Heart right ventricle (tissue), 16 donors: ENCODE measurements around the gene NDST3. TPM values are rescaled to one million over a fixed set of nuclear protein-coding genes. Genes with fewer than 3 reads are reported as not detected.
"Not testable (repeated sequence)": the region's sequence is repeated elsewhere in the genome, so short reads cannot be mapped to it uniquely, and the experiment has no call there.

ENCODE experiments used
- ATAC-seq, 8 donors: fragments of 200-7000 bp; cut with Tn5 transposase; one replicate each; pipeline ENCODE4 v1.9.1; 2020; ENCODE audit warnings: mild to moderate bottlenecking in 8 of 8, moderate library complexity in 8 of 8, moderate number of reproducible peaks in 1 of 8
- DNase-seq, 2 donors: peaks; one replicate each; pipeline ENCODE4 v3.0.0-alpha.2; 2020
- H3K27ac ChIP-seq, 10 donors: fragments of 200-600 bp; sonication (generic) in 2 of 10; one replicate each; pipeline versions ENCODE4 v1.5.0 to v1.8.0; 2020 to 2022; ENCODE audit warnings: mild to moderate bottlenecking in 3 of 10
- H3K27me3 ChIP-seq, 7 donors: fragments of 200-600 bp; one replicate each; pipeline ENCODE4 v1.8.0; 2021 to 2022; ENCODE audit warnings: mild to moderate bottlenecking in 2 of 7
- H3K36me3 ChIP-seq, 9 donors: fragments of 200-600 bp; sonication (generic) in 1 of 9; one replicate each; pipeline versions ENCODE4 v1.5.0 to v1.8.0; 2020 to 2022; ENCODE audit warnings: mild to moderate bottlenecking in 2 of 9
- H3K4me1 ChIP-seq, 9 donors: fragments of 200-600 bp; sonication (generic) in 1 of 9; one replicate each; pipeline versions ENCODE4 v1.5.0 to v1.8.0; 2020 to 2022; ENCODE audit warnings: mild to moderate bottlenecking in 4 of 9
- H3K4me3 ChIP-seq, 10 donors: fragments of 200-600 bp; sonication (generic) in 2 of 10; one replicate each; pipeline versions ENCODE4 v1.5.0 to v1.8.0; 2020 to 2022; ENCODE audit warnings: mild to moderate bottlenecking in 7 of 10, moderate library complexity in 2 of 10
- H3K9me3 ChIP-seq, 11 donors: fragments of 200-600 bp in 10 of 11; sonication (generic) in 2 of 11; one replicate each; pipeline versions ENCODE4 v1.5.0 to v1.8.0; 2013 to 2022; ENCODE audit warnings: mild to moderate bottlenecking in 2 of 11, control low read depth in 1 of 11, moderate library complexity in 1 of 11
- WGBS, 2 donors: extraction: QIAGEN DNeasy Blood & Tissue Kit; methylation state at CpG; one replicate each; pipeline ENCODE4 v1.1.7; 2013; ENCODE audit warnings: inconsistent platforms in 1 of 2; 5-methylcytosine and 5-hydroxymethylcytosine counted together
- intact Hi-C, 10 donors: fragments of 100-400 bp; cut with DNase I; formaldehyde crosslinking; loops; one replicate each; pipeline versions ENCODE4 v1.11.1 to v1.14.2; 2022
- polyA plus RNA-seq, 2 donors: library from polyadenylated mRNA; stranded (reverse); fragments of 200-250 nt; gene quantifications; one replicate each; pipeline ENCODE4 v1.2.3, GENCODE V29; 2013
- total RNA-seq, 10 donors: library from RNA; stranded (reverse); fragmentation: NEBNext Ultra II Directional in 3 of 10; extraction: Animal tissue kit (Norgen Biotek cat#: 25700) in 3 of 10; gene quantifications; one replicate each; pipeline versions ENCODE4 v1.2.1 to v1.2.4, GENCODE V29; 2021 to 2023
- TF ChIP-seq, protein P1 (sequence below), 9 donors: fragments of 200-600 bp; sonication (generic) in 2 of 9; IDR thresholded peaks; one replicate each; pipeline versions ENCODE4 v1.5.0 to v1.8.0; 2021 to 2022; ENCODE audit warnings: antibody characterized with exemption in 9 of 9, mild to moderate bottlenecking in 5 of 9, moderate library complexity in 1 of 9
- donor health status: Arrhythmogenic right ventricular cardiomyopathy.
- donor health status: ischemic (EF 13 %, LVEDD 7.1; RV severe dilation, severe dysfunction).
- donor health status: healthy with polysubstance abuse.
- donor health status: DM: no; HTN: yes; CAD: no.
- donor health status: DM: no; HTN: no; CAD: no.
- donor health status: ischemic (EF 25% LVEDD 6.9; RV normal size, moderate dysfunction).
- donor health status: ischemic (EF 25% LVEDD 5.7; RV mildly dilated, moderate dysfunction).
- donor health status: healthy.
- donor health status: DM: yes; HTN: yes; CAD: no.
- donor health status: Ischemic cardiomyopathy.
- donor health status: ischemic (EF 35%, LVEDD 5.7; RV mildly dilated, moderate dysfunction).
- donor health status: nonischemic (EF 11% LVEDD 7.7; RV severe dilation, severe dysfunction).
- donor health status: DM: yes; HTN: yes; CAD: no.
- donor health status: PGD.
- donor health status: ischemic (EF 29% LVEDD 5.4; RV normal size, mild dysfunction).
- donor health status: nonischemic (EF 23%, LVEDD 6.1; RV moderate dilation, normal function).

The NDST3 gene
- total and polyA plus RNA-seq, 12 donors: 0.04 TPM; not detected in 11

DNA sequence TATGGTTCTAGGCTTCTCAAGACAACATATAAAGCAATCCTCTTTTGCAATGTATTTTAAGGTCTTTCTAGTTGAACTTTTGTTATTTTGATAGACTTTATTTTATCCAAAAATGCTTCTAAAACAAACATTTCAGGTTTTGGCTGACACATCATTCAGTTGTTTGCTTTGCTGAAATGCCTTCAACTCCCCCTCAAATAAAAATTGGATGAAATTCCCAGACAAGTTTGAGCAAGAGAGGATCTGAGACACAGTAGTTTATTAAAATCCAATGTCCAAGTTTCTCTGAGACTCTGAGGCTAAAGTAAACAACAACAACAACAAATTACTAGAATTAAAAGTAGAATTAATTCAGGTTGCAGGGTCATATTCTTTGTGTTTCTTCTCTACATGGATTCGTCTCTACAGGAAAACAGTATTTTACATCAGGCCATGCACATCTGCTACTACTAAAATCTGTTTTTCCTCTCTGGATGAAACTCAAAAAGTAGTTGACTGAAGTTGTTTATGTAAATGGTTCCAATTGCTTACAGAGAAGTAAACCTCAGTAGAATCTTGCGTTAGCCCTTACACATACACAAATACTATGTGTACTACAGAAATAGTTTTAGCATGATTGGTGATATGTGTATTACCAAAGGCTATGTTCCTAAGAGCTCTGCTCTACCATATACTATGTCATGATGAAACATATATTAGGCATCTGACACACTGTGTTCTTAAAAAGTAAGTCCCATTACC lies 253.6 kb downstream of the NDST3 start:
- no peaks in the 10 kb centered on the region for H3K4me1 ChIP-seq
- H3K4me3 ChIP-seq: no peak overlapping the region
- peaks cover 0 to 2% (median 0%) of the 10 kb centered on the region in 9 donors for H3K36me3 ChIP-seq
- TF ChIP-seq, protein P1, sequence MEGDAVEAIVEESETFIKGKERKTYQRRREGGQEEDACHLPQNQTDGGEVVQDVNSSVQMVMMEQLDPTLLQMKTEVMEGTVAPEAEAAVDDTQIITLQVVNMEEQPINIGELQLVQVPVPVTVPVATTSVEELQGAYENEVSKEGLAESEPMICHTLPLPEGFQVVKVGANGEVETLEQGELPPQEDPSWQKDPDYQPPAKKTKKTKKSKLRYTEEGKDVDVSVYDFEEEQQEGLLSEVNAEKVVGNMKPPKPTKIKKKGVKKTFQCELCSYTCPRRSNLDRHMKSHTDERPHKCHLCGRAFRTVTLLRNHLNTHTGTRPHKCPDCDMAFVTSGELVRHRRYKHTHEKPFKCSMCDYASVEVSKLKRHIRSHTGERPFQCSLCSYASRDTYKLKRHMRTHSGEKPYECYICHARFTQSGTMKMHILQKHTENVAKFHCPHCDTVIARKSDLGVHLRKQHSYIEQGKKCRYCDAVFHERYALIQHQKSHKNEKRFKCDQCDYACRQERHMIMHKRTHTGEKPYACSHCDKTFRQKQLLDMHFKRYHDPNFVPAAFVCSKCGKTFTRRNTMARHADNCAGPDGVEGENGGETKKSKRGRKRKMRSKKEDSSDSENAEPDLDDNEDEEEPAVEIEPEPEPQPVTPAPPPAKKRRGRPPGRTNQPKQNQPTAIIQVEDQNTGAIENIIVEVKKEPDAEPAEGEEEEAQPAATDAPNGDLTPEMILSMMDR (IDR thresholded peaks at IDR 0.05): no peak
- no peak overlapping the region for H3K27ac ChIP-seq
- 85 to 87% methylated on average over 2 of the region's 2 CpGs for WGBS, 2 donors
- H3K27me3 ChIP-seq: no peaks in the 10 kb centered on the region
- ATAC-seq (no peak), DNase-seq (no peak)
- intact Hi-C loops: loop anchor here in 2 of 10 donors (10.0 kb wide), 2 partner anchors 387 to 397 kb away; partner anchors contain the start of gene METTL14 (in 1 of the 2)
- no peaks in the 10 kb centered on the region for H3K9me3 ChIP-seq

DNA sequence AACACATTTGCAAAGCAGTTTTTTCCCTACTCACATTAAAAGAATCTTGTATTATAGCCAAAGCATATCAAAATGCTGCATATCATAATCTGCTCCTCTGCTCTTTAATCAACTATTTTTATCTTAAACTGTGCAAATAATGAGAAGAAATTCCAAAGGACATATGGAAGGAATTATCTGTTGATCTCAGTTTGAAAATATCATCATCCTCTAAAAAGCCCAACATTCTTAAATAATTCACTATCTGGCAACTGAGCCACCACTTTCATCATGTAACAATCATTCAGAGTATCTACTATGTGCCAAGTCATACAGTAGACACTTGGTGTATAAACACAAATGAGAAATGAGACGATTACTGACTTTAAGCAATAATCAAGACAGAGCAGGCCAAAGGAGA lies 255.5 kb downstream of the NDST3 start:
- DNase-seq (no peak), ATAC-seq (no peak)
- intact Hi-C loops: loop anchor here in 2 of 10 donors (10.0 kb wide), 2 partner anchors 385 to 395 kb away; partner anchors contain the start of gene METTL14 (in 1 of the 2)
- 62 to 66% methylated on average over 1 of the region's 1 CpG for WGBS, 2 donors
- no peak overlapping the region for H3K4me3 ChIP-seq
- H3K4me1 ChIP-seq: no peaks in the 10 kb centered on the region
- no peak overlapping the region for H3K27ac ChIP-seq
- H3K9me3 ChIP-seq: no peaks in the 10 kb centered on the region
- TF ChIP-seq, protein P1 (IDR thresholded peaks at IDR 0.05): no peak
- H3K27me3 ChIP-seq: no peaks in the 10 kb centered on the region
- no peaks in the 10 kb centered on the region for H3K36me3 ChIP-seq

DNA sequence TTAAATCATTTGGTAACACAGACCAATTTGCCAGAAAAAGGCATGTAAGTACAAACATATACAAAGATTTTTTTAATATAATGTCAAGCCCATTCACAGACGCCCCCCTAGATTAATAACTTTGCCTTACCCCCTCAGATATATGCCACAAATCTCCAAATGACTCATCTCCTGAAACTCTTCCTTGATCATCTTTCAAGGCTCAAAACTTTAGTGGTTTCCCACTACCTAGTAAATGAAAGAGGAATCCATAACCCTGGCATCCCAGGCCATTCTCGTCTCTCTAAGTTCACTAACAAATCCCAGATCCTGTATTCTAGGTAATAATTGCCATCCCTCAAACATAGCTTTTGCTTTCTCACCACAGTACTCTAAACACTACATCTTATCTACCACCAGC lies 256.7 kb downstream of the NDST3 start:
- no peaks in the 10 kb centered on the region for H3K4me1 ChIP-seq
- TF ChIP-seq, protein P1 (IDR thresholded peaks at IDR 0.05): no peak
- 81 to 83% methylated on average over 2 of the region's 2 CpGs for WGBS, 2 donors
- no peaks in the 10 kb centered on the region for H3K9me3 ChIP-seq
- intact Hi-C loops: no loop called here
- H3K27ac ChIP-seq: no peak overlapping the region
- no peaks in the 10 kb centered on the region for H3K27me3 ChIP-seq
- H3K4me3 ChIP-seq: no peak overlapping the region
- ATAC-seq (no peak), DNase-seq (no peak)
- H3K36me3 ChIP-seq: no peaks in the 10 kb centered on the region

DNA sequence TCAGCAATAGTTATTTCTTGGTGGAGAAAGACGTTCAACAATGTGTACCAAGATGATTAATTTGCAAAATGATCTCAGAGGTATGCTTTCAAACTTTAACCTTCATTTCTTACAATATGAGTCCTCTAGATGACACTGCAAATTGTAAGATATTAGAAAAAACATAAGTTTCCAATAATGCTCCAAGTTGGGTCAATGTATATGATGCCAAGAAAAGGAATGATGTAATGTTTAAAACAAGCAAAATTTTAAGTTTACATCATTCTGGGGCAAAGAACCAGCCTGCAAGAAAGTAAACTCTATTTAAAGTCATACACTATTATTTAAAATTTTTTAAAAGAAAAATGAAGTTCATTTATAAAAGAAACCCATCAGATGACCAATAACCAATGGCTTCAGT lies 262.4 kb downstream of the NDST3 start:
- Histone ChIP-seq H3K4me1 (no peaks in the 10 kb centered on the region), H3K27me3 (no peaks in the 10 kb centered on the region), H3K36me3 (no peaks in the 10 kb centered on the region), H3K9me3 (no peaks in the 10 kb centered on the region), H3K4me3 (no peak overlapping the region), H3K27ac (no peak overlapping the region)
- DNase-seq (no peak), ATAC-seq (no peak)
- TF ChIP-seq, protein P1 (IDR thresholded peaks at IDR 0.05): no peak
- 56 to 58% methylated on average over 1 of the region's 1 CpG for WGBS, 2 donors
- intact Hi-C loops: no loop called here

DNA sequence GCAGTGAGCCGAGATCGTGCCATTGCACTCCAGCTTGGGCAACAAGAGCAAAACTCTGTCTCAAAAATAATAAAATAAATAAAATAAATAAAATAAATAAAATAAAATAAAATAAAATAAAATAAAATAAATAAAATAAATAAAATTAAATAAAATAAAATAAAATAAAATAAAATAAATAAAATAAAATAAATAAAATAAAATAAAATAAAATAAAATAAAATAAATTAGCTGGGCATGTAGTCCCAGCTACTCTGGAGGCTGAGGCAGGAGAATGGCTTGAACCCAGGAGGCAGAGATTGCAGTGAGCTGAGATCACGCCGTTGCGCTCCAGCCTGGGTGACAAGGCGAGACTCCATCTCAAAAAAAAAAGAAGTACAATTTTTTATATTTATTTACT lies 265.3 kb downstream of the NDST3 start:
- H3K4me1 ChIP-seq, H3K9me3 ChIP-seq, H3K36me3 ChIP-seq, H3K4me3 ChIP-seq, DNase-seq, H3K27me3 ChIP-seq, H3K27ac ChIP-seq, ATAC-seq, intact Hi-C loops: not testable (repeated sequence)
- WGBS, 2 donors: 96 to 98% methylated on average over 6 of the region's 6 CpGs
